ENCODE measurements around the gene KXD1. TPM values are rescaled to one million over a fixed set of nuclear protein-coding genes. Genes with fewer than 3 reads are reported as not detected.

KXD1 gene
- total RNA-seq, 1 donor from 2014 or later, result 73.9 TPM

DNA sequence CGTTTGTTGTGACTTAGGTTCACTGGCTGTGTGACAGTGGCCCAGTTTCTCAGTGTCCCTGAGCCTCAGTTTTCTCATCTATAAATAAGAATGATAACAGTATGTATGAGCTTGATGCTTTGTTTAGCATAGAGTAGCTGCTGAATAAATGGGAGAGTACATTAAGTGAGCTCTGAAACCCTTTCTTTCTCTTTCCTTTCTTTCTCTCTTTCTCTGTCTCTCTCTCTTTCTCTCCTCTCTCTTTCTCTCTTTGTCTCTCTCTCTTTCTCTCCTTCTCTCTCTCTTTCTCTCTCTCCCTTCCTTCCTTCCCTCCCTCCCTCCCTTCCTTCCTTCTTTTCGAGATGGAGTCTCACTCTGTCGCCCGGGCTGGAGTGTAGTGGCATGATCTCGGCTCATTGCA, 2.0 kb downstream of the KXD1 start:
- Mint-ChIP-seq H3K27ac (peak overlapping the region; percentile 50), H3K9me3 (no peaks in the 10 kb centered on the region), H3K36me3 (peaks cover 5% of the 10 kb centered on the region), H3K27me3 (no peaks in the 10 kb centered on the region), H3K4me3 (peak overlapping the region; percentile 94), H3K4me1 (ENCODE audit: unreplicated experiment) (peaks cover 9% of the 10 kb centered on the region)
- DNase-seq (ENCODE audit: extremely low spot score, unreplicated experiment), result no peak
- TF ChIP-seq, protein P1, sequence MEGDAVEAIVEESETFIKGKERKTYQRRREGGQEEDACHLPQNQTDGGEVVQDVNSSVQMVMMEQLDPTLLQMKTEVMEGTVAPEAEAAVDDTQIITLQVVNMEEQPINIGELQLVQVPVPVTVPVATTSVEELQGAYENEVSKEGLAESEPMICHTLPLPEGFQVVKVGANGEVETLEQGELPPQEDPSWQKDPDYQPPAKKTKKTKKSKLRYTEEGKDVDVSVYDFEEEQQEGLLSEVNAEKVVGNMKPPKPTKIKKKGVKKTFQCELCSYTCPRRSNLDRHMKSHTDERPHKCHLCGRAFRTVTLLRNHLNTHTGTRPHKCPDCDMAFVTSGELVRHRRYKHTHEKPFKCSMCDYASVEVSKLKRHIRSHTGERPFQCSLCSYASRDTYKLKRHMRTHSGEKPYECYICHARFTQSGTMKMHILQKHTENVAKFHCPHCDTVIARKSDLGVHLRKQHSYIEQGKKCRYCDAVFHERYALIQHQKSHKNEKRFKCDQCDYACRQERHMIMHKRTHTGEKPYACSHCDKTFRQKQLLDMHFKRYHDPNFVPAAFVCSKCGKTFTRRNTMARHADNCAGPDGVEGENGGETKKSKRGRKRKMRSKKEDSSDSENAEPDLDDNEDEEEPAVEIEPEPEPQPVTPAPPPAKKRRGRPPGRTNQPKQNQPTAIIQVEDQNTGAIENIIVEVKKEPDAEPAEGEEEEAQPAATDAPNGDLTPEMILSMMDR (conservative IDR thresholded peaks at IDR 0.05), result no peak

DNA sequence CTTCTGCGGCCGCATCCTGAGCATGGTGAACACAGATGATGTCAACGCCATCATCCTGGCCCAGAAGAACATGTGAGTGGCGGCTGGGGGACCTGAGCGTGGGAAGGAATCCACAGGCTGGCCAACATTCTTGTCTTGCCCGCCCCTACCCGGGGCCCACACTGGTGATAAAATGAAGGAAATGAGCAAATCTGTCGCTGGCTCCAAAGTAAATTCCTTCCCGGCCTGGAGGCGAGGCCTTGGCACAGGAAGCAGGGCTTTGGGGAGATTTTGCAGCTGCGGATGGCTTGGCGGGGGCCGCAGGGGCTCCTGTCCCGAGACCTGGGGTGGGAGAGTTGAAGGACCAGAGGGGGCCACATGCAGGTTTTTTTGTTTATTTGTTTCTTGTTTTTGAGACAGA, 4.4 kb downstream of the KXD1 start:
- Mint-ChIP-seq H3K9me3 (no peaks in the 10 kb centered on the region), H3K36me3 (peaks cover 9% of the 10 kb centered on the region), H3K4me3 (no peak overlapping the region), H3K27ac (no peak overlapping the region), H3K27me3 (no peaks in the 10 kb centered on the region), H3K4me1 (ENCODE audit: unreplicated experiment) (peaks cover 9% of the 10 kb centered on the region)
- TF ChIP-seq, protein P1 (conservative IDR thresholded peaks at IDR 0.05), result no peak
- no peak for DNase-seq (ENCODE audit: extremely low spot score, unreplicated experiment)

DNA sequence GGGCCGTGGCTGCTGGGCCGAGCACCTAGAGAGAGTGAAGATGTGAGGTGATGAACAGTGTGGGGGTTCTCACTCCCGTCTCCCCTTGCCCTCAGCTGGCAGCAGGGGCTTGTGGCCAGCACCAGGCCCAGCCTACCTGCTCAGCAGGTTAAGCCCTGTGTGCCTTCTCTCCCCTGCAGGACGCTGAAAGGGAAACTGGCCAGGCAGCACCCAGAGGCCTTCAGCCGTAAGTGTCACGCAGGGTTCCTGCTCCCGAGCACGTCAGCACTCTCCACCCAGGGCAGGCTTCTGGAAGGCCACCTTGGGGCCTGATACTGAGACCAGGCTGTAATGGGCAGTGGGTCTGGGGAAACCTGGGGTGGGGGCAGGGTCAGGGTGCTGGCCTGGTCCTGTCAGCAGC, 9.3 kb downstream of the KXD1 start:
- TF ChIP-seq, protein P1 (conservative IDR thresholded peaks at IDR 0.05), result no peak
- Mint-ChIP-seq H3K4me1 (ENCODE audit: unreplicated experiment) (peaks cover 6% of the 10 kb centered on the region), H3K27me3 (no peaks in the 10 kb centered on the region), H3K9me3 (no peaks in the 10 kb centered on the region), H3K4me3 (no peak overlapping the region), H3K27ac (no peak overlapping the region), H3K36me3 (peaks cover 9% of the 10 kb centered on the region)
- no peak for DNase-seq (ENCODE audit: extremely low spot score, unreplicated experiment)

DNA sequence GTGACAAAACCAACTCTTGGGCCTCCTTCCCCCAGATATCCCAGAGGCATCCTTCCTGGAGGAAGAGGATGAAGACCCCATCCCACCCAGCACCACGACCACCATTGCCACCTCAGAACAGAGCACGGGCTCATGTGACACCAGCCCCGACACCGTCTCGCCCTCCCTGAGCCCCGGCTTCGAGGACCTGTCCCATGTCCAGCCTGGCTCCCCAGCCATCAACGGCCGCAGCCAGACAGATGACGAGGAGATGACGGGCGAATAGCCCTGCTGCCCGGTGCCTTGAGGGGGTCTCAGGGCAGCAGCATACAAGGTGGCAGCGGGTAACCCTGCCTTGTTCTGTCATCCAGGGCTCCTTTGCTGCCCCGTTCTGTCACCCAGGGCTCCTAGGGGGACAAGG, 10.7 kb downstream of the KXD1 start:
- H3K27me3 Mint-ChIP-seq, result no peaks in the 10 kb centered on the region
- H3K27ac Mint-ChIP-seq, result no peak overlapping the region
- TF ChIP-seq, protein P1 (conservative IDR thresholded peaks at IDR 0.05), result no peak
- no peak overlapping the region for H3K4me3 Mint-ChIP-seq
- H3K9me3 Mint-ChIP-seq, result no peaks in the 10 kb centered on the region
- no peak for DNase-seq (ENCODE audit: extremely low spot score, unreplicated experiment)
- peaks cover 15% of the 10 kb centered on the region for H3K36me3 Mint-ChIP-seq
- H3K4me1 Mint-ChIP-seq (ENCODE audit: unreplicated experiment), result peaks cover 16% of the 10 kb centered on the region

DNA sequence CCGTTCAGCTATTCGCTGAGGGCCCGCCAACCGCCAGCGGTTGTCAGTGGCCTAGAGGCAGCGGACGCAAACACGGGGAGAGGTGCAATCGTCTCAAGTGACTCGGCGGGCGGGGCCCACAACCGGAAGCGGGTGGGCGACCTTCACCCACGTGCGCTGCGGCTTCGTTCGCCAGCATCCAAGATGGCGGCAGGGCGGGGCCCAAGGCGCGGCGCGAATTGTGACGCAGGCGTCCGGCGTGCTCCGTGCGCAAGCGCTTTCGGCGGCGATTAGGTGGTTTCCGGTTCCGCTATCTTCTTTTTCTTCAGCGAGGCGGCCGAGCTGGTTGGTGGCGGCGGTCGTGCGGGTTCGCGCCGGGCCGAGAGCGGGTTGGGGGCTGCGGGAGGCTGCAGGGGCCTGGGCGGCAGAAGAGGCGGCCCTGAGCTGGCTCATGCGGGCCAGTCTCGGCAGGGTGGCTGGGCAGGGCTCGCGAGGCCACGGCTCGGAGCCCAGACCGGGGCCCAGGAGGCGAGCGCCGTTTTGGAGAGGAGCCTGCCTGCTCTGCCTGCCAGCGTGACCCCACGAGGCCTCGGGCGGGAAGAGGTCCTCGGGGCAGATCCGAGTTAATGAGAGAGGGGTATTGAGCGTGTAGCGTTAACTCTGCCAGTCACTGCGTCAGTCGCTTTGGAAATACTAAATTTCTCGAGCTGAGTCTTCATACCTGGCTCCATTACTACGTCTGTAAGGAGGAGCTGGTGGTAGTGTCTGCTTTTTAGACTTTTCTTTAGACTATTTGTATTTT, 14.1 kb downstream of the KXD1 start, which contains the start of gene UBA52:
Gene UBA52, plus strand, starts transcription at position 294 of the 781 bp plus-strand sequence. CDS start 1,444 bp downstream, outside the sequence.
- no peaks in the 10 kb centered on the region for H3K9me3 Mint-ChIP-seq
- TF ChIP-seq, protein P1 (conservative IDR thresholded peaks at IDR 0.05), result no peak
- H3K36me3 Mint-ChIP-seq, result peaks cover 15% of the 10 kb centered on the region
- H3K4me1 Mint-ChIP-seq (ENCODE audit: unreplicated experiment), result peaks cover 16% of the 10 kb centered on the region
- peak; percentile 99 for DNase-seq (ENCODE audit: extremely low spot score, unreplicated experiment)
- peak within 1 kb of the TSS; percentile 93 for H3K4me3 Mint-ChIP-seq
- no peaks in the 10 kb centered on the region for H3K27me3 Mint-ChIP-seq
- H3K27ac Mint-ChIP-seq, result peak within 1 kb of the TSS; percentile 97
